Left kidney (tissue), 2 donors: ENCODE data around the gene MUC22. TPM values are rescaled to one million over a fixed set of nuclear protein-coding genes. Genes with fewer than 3 reads are reported as not detected.
"Not testable (repeated sequence)": the region's sequence is repeated elsewhere in the genome, so short reads cannot be mapped to it uniquely, and the experiment has no call there.

Experiments
- DNase-seq: peaks from one replicate; pipeline ENCODE4 v3.0.0-alpha.2; 2013
- polyA plus RNA-seq: library from polyadenylated mRNA; unstranded; fragments of 120-200 nt; gene quantifications from one replicate; pipeline ENCODE4 v1.2.1, GENCODE V29; 2013; ENCODE audit not compliant: insufficient read length

The MUC22 gene
- polyA plus RNA-seq, 1 donor: not detected

- no peak for DNase-seq
Observed at GRCh38 chr6:30997301-30997700, 13.0 kb upstream of the MUC22 start.

GRCh38 chr6:30998785-30999184 lies 11.5 kb upstream of the MUC22 start:
- DNase-seq: no peak

- not testable (repeated sequence) for DNase-seq
Observed at GRCh38 chr6:31000067-31000860, 10.0 kb upstream of the MUC22 start.

GRCh38 chr6:31001281-31001888 lies 8.9 kb upstream of the MUC22 start:
- DNase-seq: no peak

- DNase-seq: no peak
Observed at GRCh38 chr6:31002471-31002870, 7.8 kb upstream of the MUC22 start.

GRCh38 chr6:31004794-31005193 lies 5.5 kb upstream of the MUC22 start:
- DNase-seq: no peak

- no peak for DNase-seq
Observed at GRCh38 chr6:31005249-31006020, 4.8 kb upstream of the MUC22 start.

GRCh38 chr6:31007694-31008093 lies 2.6 kb upstream of the MUC22 start:
- DNase-seq: no peak

- no peak for DNase-seq
Observed at GRCh38 chr6:31008165-31008564, 2.1 kb upstream of the MUC22 start.

- DNase-seq: no peak
Observed at GRCh38 chr6:31009731-31010130, 543 bp upstream of the MUC22 start.

GRCh38 chr6:31011153-31011552 lies 879 bp downstream of the MUC22 start:
- DNase-seq: no peak

- DNase-seq: no peak
Observed at GRCh38 chr6:31016659-31017299, 6.5 kb downstream of the MUC22 start.

- not testable (repeated sequence) for DNase-seq
Observed at GRCh38 chr6:31017436-31017835, 7.2 kb downstream of the MUC22 start.

GRCh38 chr6:31020057-31020456 lies 9.8 kb downstream of the MUC22 start:
- no peak for DNase-seq

- not testable (repeated sequence) for DNase-seq
Observed at GRCh38 chr6:31020631-31021255, 10.5 kb downstream of the MUC22 start.

- not testable (repeated sequence) for DNase-seq
Observed at GRCh38 chr6:31021705-31022531, 11.6 kb downstream of the MUC22 start.

GRCh38 chr6:31025595-31025994 lies 15.3 kb downstream of the MUC22 start:
- DNase-seq: no peak

- DNase-seq: no peak
Observed at GRCh38 chr6:31031095-31031494, 20.8 kb downstream of the MUC22 start.

GRCh38 chr6:31033075-31033474 lies 22.8 kb downstream of the MUC22 start:
- DNase-seq: no peak

GRCh38 chr6:31035862-31036497 lies 25.7 kb downstream of the MUC22 start:
- no peak for DNase-seq

GRCh38 chr6:31037169-31037568 lies 26.9 kb downstream of the MUC22 start:
- no peak for DNase-seq
